22Rv1 (cell line): ENCODE results near the gene NINL.

Experiments used
- CTCF ChIP-seq: fragments of 450-650 bp; IDR thresholded peaks from 2 replicates; pipeline ENCODE4 v1.5.1; 2017; ENCODE audit warnings: mild to moderate bottlenecking
- ZFX ChIP-seq: fragments of 450-650 bp; IDR thresholded peaks from 2 replicates; pipeline ENCODE4 v1.6.1; 2017; ENCODE audit warnings: antibody characterized with exemption, borderline replicate concordance

DNA sequence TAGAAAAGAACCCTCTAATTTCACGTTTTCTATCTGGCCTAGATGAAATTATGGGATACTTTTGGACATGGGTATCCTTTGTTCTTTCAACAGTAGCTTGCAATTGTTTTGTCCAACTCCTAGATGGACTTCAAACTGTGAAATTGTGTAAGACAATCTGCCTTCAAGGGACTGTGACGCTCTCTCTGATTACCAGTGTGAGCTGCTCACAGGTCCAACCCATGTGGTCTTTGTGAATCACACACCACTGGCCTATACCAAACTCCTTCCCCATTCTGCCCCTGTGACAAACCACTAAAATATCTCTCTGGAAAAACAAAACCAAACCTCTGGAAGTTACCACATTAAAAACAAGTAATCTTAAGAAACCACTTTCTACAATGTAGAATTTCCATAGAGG, 59.5 kb downstream of the NINL start:
- TF ChIP-seq CTCF (no peak), ZFX (no peak)
